HG03175 (cell line): ENCODE results near the gene POLR2E.

ENCODE experiments used
- ATAC-seq: cut with Tn5 transposase; IDR thresholded peaks from one replicate; pipeline ENCODE4 v1.9.1; 2021; ENCODE audit warnings: mild to moderate bottlenecking, moderate library complexity; ENCODE audit not compliant: unreplicated experiment

Gene POLR2E

DNA sequence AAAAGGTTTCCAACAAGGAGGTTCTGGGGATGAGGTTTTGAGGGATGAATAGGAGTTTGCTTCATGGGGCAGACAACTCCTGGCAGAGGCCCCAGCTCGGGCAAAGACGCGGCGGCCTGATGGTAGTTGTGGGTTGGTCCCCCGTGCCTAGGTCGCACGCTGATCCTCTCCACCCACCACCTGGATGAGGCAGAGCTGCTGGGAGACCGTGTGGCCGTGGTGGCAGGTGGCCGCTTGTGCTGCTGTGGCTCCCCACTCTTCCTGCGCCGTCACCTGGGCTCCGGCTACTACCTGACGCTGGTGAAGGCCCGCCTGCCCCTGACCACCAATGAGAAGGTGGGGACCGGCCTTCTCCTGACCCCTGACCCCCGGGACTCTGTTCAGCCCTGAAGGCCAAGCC lies 43.4 kb downstream of the POLR2E start:
- ATAC-seq: no peak

DNA sequence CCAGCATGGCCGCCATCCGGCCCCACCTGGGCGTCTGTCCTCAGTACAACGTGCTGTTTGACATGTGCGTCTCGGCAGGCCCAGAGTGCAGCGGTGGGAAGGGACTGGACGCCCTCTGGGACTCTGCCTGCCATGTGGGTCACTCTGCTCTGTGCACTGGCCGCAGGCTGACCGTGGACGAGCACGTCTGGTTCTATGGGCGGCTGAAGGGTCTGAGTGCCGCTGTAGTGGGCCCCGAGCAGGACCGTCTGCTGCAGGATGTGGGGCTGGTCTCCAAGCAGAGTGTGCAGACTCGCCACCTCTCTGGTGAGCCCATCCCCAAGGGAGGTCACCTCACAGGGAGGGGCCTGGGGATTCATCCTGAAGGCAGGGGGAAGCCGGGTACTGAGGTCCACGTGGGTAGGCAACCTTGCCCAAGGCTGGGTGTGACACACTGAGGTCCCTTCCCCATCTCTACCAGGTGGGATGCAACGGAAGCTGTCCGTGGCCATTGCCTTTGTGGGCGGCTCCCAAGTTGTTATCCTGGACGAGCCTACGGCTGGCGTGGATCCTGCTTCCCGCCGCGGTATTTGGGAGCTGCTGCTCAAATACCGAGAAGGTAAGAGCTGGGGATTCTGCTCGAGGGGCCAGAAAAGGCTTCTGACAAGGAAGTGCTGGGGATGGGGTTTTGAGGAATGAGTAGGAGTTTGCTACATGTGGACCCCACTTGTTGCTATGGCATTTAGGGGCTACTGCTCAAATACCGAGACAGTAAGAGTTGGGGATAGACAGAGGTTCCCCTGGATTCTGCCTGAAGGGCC lies 44.0 kb downstream of the POLR2E start:
- ATAC-seq: no peak

DNA sequence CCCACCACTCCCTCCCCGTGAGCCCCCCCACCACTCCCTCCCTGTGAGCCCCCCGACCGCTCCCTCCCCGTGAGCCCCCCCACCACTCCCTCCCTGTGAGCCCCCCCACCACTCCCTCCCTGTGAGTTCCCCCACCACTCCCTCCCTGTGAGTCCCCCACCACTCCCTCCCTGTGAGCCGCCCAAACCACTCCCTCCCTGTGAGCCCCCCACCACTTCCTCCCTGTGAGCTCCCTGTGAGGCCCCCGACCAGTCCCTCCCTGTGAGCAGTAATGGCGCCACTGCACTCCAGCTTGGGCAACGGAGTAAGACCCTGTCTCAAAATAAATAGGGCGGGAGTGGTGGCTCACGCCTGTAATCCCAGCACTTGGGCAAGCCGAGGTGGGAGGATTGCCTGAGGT lies 45.4 kb downstream of the POLR2E start:
- ATAC-seq: no peak

DNA sequence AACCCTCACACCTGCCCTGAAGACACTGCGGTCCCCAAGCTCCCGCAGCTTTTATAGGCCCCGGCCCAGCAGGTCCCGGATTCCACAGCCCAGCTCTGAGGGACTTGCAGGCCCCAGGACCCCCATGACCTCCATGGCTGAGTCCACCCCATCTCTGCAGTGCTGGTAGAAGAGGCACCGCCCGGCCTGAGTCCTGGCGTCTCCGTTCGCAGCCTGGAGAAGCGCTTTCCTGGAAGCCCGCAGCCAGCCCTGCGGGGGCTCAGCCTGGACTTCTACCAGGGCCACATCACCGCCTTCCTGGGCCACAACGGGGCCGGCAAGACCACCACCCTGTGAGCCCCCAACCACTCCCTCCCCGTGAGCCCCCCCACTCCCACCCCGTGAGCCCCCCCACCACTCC lies 46.1 kb downstream of the POLR2E start:
- no peak for ATAC-seq

DNA sequence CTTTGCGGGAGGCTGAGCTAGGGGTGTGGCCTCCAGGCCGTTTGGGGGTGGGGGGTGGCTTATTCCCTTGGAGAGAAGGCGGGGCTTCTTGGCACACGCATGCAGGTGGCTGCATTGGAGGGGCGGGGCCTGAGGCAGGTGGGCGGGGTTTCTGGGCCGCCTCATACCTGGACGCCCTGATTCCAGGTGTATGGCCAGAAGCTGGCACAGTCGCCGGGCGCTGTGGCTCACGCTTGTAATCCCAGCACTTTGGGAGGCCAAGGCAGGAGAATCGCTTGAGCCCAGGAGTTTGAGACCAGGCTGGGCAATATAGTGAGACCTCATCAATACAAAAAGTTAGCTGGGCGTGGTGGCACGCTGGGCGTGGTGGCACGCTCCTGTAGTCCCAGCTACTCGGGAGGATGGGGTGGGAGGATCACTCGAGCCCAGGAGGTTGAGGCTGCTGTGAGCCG lies 47.5 kb downstream of the POLR2E start:
- ATAC-seq: no peak

DNA sequence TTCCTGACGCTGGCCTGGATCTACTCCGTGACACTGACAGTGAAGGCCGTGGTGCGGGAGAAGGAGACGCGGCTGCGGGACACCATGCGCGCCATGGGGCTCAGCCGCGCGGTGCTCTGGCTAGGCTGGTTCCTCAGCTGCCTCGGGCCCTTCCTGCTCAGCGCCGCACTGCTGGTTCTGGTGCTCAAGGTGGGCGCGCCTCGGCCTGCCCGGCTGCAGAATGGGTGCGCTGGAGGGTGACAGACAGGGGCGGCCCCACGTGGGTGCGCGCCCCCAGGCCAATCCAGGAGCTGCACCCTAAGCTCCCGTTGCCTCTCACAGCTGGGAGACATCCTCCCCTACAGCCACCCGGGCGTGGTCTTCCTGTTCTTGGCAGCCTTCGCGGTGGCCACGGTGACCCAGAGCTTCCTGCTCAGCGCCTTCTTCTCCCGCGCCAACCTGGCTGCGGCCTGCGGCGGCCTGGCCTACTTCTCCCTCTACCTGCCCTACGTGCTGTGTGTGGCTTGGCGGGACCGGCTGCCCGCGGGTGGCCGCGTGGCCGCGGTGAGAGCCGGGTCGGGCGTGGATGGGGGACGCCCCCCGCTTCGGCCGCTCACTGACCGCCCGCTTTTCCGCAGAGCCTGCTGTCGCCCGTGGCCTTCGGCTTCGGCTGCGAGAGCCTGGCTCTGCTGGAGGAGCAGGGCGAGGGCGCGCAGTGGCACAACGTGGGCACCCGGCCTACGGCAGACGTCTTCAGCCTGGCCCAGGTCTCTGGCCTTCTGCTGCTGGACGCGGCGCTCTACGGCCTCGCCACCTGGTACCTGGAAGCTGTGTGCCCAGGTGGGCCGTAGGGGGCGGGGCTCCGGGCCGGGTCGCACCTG lies 48.1 kb downstream of the POLR2E start:
- ATAC-seq: no peak

DNA sequence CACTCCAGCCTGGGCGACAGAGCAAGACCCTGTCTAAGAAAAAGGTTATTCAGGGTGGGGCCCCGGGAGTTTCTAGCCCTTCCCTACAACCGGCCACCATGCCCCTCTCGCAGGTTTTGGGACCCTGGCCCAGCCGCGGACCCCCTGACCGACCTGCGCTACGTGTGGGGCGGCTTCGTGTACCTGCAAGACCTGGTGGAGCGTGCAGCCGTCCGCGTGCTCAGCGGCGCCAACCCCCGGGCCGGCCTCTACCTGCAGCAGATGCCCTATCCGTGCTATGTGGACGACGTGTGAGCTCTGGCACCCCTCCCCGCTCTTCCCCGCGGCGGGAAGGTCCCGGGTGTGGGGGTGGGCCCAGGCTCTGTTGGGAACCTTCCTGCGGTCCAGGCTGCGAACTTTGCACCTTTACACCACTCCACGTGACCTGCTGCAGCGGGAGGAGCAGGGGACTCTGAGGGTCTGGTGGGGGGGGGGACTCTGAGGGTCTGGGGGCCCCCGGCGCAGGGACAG lies 49.0 kb downstream of the POLR2E start:
- ATAC-seq: no peak

DNA sequence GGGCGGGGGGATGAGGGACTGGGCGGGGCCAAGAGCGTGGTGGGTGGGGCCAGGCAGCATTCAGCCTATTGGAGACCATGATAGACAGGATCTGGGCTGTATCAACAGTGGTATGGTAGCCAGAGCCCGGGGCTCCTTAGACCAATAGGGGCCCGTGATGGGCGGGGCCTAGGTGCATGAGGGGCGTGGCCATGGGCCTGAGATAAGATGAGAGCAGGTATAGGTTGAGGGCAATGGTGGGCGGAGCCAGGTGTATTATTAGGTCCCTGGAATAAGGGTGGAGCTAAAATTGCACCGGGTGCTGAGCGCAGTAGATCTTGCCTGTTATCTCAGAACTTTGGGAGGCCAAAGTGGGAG lies 50.0 kb downstream of the POLR2E start:
- no peak for ATAC-seq

DNA sequence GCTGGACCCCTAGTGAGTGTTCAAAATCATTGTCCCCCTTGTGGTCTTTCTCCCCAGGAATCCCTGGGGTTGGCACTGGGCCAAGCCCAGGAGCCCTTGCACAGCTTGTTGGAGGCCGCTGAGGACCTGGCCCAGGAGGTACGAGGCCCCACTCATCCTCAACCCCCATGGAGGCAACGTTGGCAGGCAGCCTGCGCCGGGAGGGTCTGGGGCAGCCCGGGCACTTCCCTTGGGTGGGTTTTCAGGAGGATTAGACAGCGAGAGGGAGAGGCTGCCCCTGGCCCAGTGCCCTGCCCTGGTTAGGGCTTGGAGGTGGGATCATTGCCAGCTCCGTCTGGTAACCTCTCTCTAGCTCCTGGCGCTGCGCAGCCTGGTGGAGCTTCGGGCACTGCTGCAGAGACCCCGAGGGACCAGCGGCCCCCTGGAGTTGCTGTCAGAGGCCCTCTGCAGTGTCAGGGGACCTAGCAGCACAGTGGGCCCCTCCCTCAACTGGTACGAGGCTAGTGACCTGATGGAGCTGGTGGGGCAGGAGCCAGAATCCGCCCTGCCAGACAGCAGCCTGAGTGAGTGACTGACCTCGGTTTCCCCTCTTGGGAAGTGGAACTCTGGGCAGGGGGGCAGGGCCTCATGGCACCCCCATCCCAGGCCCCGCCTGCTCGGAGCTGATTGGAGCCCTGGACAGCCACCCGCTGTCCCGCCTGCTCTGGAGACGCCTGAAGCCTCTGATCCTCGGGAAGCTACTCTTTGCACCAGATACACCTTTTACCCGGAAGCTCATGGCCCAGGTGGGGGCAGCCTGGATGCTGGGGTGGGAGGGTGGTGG lies 52.3 kb downstream of the POLR2E start:
- no peak for ATAC-seq

DNA sequence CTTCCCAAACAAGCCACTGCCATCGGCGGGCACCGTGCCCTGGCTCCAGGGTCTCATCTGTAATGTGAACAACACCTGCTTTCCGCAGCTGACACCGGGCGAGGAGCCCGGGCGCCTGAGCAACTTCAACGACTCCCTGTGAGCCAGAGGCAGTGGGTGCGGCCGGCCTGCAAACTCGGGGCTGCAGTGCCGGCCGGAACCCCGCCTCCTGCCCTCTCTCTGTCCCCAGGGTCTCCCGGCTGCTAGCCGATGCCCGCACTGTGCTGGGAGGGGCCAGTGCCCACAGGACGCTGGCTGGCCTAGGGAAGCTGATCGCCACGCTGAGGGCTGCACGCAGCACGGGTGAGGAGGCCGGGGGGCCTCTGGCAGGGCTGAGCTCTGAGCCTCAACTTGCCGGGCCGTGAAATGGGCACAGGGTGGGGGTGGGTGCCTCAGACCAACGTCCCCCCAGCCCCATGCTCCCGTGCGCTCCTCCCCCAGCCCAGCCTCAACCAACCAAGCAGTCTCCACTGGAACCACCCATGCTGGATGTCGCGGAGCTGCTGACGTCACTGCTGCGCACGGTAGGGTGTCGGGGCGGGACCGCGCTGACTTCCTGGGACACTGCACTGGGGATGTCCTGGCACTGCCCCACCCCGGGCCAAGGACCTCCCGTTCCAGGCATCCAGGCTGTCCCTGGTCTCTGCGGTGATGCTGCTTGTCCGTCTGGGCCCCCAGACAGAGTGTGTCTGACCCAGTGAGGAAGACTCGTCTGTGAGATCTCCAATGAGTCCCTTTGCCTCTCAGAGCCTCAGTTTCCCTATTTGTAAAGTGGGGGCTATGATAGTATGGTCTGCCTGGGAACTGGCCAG lies 53.1 kb downstream of the POLR2E start:
- ATAC-seq: no peak

DNA sequence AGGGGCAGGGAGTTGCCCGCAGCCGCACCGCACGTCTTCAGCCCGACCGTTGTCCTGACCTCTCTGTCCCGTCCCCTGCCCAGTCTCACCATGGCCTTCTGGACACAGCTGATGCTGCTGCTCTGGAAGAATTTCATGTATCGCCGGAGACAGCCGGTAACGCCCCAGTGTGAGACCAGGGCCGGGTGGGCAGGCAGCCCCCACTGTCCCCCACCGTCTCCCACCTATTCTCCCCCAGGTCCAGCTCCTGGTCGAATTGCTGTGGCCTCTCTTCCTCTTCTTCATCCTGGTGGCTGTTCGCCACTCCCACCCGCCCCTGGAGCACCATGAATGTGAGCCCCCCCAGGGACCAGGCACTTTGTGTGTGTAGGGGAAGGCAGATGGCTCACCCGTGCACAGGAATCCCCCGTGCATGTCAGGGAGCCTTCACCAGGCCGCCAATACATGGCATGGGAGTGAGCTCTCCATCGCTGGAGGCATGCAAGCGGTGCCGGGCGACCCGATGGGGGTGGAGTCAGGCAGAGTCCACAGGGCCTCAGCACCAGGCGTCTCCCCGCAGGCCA lies 53.8 kb downstream of the POLR2E start:
- no peak for ATAC-seq

DNA sequence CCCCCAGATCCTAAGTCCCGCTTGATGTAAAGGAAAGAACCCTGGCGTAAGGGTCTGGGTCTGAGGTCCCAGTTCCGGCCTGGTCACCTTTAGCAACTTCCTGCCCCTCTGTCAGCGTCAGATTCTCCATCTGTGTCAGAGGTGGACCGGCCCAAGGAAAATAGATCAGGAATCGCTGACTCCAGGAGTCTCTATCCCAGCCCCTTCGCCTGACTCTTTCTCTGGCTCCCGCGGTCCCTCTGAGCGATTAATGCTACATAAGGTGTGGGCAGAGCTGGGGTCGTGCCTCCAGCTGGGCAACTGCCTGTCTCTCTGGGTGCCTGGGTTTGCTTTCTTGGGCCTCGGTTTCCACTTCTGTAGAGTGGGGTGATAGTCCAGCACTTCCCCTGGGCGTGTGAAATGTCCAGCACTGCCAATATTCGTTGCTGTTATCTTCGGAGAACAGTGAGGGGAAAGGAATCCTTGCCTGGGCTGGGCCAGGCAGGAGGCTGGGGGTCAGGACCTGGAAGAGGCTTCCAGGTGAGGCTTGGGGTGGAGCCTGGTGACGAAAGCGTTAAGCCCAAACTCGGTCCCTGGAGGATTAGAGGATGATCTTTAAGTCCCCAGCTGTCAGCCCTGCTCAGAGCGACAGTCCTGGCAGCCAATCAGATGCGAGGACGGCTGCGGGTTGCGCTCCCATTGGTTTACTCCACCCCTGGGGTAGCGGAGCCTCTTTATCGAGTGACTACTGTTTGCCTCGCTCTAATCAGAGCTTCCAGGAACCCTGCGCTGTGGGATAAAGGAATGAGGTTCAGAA lies 54.5 kb downstream of the POLR2E start:
- ATAC-seq: peak; percentile 44

DNA sequence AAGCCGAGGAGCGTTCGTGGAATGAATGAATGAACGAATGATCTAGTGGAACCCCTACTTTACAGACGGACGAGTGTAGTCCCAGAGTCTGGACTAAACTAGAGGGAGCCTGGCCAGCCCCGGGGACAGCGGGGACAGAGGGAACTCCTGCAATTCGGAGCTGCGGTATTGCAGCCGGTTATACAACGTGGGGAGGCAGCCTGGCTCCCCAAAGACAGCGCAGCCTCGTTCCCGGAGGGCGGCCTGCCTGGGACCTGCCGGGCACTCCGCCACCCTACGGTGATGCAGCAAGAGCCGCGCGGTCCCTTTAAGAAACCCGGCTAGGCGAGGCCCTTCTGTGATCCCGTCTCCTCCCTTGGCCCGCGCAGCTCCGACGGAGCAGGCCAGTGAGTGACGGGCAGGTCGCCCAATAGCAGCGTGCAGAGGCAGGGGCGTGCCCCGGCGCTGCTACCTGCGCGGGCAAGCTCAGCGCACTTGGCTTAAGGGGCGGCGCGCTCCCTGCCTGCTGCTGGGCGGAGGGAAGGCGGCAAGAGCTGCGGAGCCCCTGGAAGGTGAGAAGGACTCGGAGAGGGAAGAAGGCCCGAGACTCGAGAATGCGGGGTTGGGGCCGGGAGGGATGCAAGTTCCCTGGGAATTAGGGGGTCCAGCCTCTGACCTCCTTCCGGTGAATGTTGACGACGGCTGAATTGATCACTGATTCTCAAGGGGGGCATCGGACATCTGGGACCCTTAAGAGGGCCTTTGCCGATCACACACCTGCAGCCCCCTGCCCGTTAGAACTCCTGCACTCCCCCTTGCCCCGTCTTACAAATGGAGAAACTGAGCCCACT lies 55.3 kb downstream of the POLR2E start, which contains the start of gene ABCA7:
Gene ABCA7 (plus strand): TSS at position 462 of the 830 bp plus-strand sequence. CDS start 1,255 bp downstream, outside the sequence.
- ATAC-seq: peak; percentile 68

DNA sequence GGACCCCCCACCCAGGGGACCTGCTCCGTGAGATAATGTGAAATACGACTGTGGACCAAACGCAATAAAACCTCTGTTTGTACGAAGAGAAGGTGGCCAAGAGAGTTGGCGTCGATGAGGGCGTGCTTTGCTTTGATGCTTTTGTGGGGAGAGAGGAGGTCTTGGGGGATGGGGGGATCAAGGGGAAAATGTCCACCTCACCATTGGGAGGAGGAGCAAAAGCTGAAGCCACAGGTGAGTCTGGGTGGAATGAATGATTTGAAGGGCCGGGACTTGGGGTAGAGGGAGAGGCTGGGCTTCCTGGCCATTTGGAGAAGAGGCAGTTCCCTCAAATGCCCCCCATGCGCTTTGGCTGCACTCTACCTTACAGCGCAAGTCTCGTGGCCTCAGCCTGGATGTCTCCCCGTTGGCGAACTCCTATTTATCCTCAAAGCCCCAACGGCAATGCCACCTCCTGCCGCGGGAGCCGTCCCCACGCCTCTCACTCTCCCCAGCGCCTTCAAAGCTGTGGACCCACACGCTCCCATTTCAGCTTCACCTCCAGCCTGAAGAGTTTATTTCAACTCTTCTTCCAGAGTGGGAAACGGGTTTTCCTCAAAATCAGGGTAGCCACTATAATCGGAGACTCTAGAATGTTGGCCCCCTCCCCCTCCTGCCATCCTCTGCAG lies 56.1 kb downstream of the POLR2E start:
- ATAC-seq: no peak

DNA sequence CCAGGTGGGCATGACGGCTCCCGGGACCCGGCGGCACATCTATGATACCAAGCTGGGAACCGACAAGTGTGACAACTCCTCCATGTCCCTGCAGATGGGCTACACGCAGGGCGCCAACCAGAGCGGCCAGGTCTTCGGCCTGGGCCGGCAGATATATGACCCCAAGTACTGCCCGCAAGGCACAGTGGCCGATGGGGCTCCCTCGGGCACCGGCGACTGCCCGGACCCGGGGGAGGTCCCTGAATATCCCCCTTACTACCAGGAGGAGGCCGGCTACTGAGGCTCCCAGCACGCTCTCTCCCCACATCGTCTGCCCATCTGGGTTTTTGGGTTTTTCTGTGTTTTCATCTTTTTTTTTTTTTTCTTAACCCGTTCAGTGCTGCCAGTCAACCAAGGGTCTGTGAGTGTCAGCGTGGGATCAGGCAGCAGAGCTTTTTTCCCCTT lies 57.5 kb downstream of the POLR2E start:
- ATAC-seq: no peak
